ENCODE results near the gene RNPEPL1.

RNPEPL1 gene

GRCh38 chr2:240566203-240567136 lies 1.8 kb upstream of the RNPEPL1 start:
- FAIRE-seq = no peak

- no peak for FAIRE-seq
These were observed 980 bp upstream of the RNPEPL1 start for GRCh38 chr2:240567137-240567871.

GRCh38 chr2:240568678-240569522 lies 616 bp downstream of the RNPEPL1 start:
- no peak for FAIRE-seq

- FAIRE-seq = no peak
These were observed 1.3 kb downstream of the RNPEPL1 start for GRCh38 chr2:240569523-240569997.

- no peak for FAIRE-seq
These were observed 1.8 kb downstream of the RNPEPL1 start for GRCh38 chr2:240569998-240570530.

GRCh38 chr2:240570531-240571313 lies 2.4 kb downstream of the RNPEPL1 start:
- FAIRE-seq = no peak

- no peak for FAIRE-seq
These were observed 3.2 kb downstream of the RNPEPL1 start for GRCh38 chr2:240571314-240571973.

GRCh38 chr2:240572141-240573031 lies 4.1 kb downstream of the RNPEPL1 start:
- FAIRE-seq = no peak

GRCh38 chr2:240573071-240573515 lies 4.8 kb downstream of the RNPEPL1 start:
- FAIRE-seq = no peak

- FAIRE-seq = no peak
These were observed 5.5 kb downstream of the RNPEPL1 start for GRCh38 chr2:240573516-240574385.

- no peak for FAIRE-seq
These were observed 6.3 kb downstream of the RNPEPL1 start for GRCh38 chr2:240574386-240575100.

- FAIRE-seq = no peak
These were observed 7.0 kb downstream of the RNPEPL1 start for GRCh38 chr2:240575101-240575965.

GRCh38 chr2:240576036-240576435 lies 7.8 kb downstream of the RNPEPL1 start:
- FAIRE-seq = no peak

- no peak for FAIRE-seq
These were observed 8.3 kb downstream of the RNPEPL1 start for GRCh38 chr2:240576436-240577205.

- no peak for FAIRE-seq
These were observed 9.2 kb downstream of the RNPEPL1 start for GRCh38 chr2:240577281-240578109.

Data from colon (tissue), 2 donors.